Liver (tissue), 9 donors: Measurements from ENCODE around the gene TDRD9. TPM values are rescaled to one million over a fixed set of nuclear protein-coding genes. Genes with fewer than 3 reads are reported as not detected.

Experiments
- DNase-seq: peaks from one replicate; pipeline ENCODE4 v3.0.0-alpha.2; 2017; ENCODE audit warnings: low spot score
- H3K27ac ChIP-seq, 2 donors: one replicate each; pipeline ENCODE4 v1.7.0; 2013; ENCODE audit warnings: inconsistent platforms in 2 of 2, low read length in 2 of 2, control low read depth in 1 of 2, low read depth in 1 of 2, mild to moderate bottlenecking in 1 of 2
- H3K27me3 ChIP-seq, 4 donors: one replicate each; pipeline versions ENCODE4 v1.6.1 to v1.7.0; 2013; ENCODE audit warnings: low read length in 3 of 4, inconsistent platforms in 1 of 4, mild to moderate bottlenecking in 1 of 4, moderate library complexity in 1 of 4; ENCODE audit not compliant: control insufficient read depth in 4 of 4, insufficient read depth in 4 of 4
- H3K36me3 ChIP-seq, 4 donors: one replicate each; pipeline versions ENCODE4 v1.6.1 to v1.7.0; 2013; ENCODE audit warnings: low read length in 3 of 4, mild to moderate bottlenecking in 3 of 4, low read depth in 1 of 4, moderate library complexity in 1 of 4; ENCODE audit not compliant: control insufficient read depth in 4 of 4, insufficient read depth in 3 of 4
- H3K4me1 ChIP-seq, 4 donors: one replicate each; pipeline versions ENCODE4 v1.6.1 to v1.7.0; 2013; ENCODE audit warnings: low read length in 3 of 4, mild to moderate bottlenecking in 3 of 4, moderate library complexity in 1 of 4; ENCODE audit not compliant: control insufficient read depth in 4 of 4, insufficient read depth in 4 of 4
- H3K4me3 ChIP-seq, 3 donors: one replicate each; pipeline versions ENCODE4 v1.6.1 to v1.7.0; 2013; ENCODE audit warnings: low read length in 3 of 3, control low read depth in 1 of 3, low read depth in 1 of 3, mild to moderate bottlenecking in 1 of 3
- H3K9ac ChIP-seq, 2 donors: one replicate each; pipeline ENCODE4 v1.7.0; 2013; ENCODE audit warnings: low read length in 2 of 2, mild to moderate bottlenecking in 2 of 2, moderate library complexity in 2 of 2, control low read depth in 1 of 2, low read depth in 1 of 2
- H3K9me3 ChIP-seq, 4 donors: one replicate each; pipeline versions ENCODE4 v1.6.1 to v1.7.0; 2013; ENCODE audit warnings: low read length in 3 of 4; ENCODE audit not compliant: control insufficient read depth in 4 of 4
- ATF3 ChIP-seq: IDR thresholded peaks from 2 replicates; pipeline ENCODE4 v1.6.1; 2016; ENCODE audit warnings: antibody characterized with exemption
- CTCF ChIP-seq: fragments of 150-350 bp; IDR thresholded peaks from 2 replicates; pipeline ENCODE4 v1.5.1; 2017; ENCODE audit warnings: improper control_type of control experiment, low read depth, low read length; ENCODE audit not compliant: missing input control
- FOXA1 ChIP-seq: IDR thresholded peaks from 2 replicates; pipeline ENCODE4 v1.6.1; 2016; ENCODE audit warnings: antibody characterized with exemption
- FOXA2 ChIP-seq: IDR thresholded peaks from 2 replicates; pipeline ENCODE4 v1.6.1; 2016; ENCODE audit warnings: antibody characterized with exemption
- GABPA ChIP-seq, 2 donors: IDR thresholded peaks in 1 of 2; conservative IDR thresholded peaks in 1 of 2; 2 replicates each; pipeline ENCODE4 v1.6.1; 2016; ENCODE audit warnings: antibody characterized with exemption in 2 of 2, mild to moderate bottlenecking in 1 of 2, moderate library complexity in 1 of 2
- HNF4A ChIP-seq, 2 donors: conservative IDR thresholded peaks; 2 replicates each; pipeline ENCODE4 v1.6.1; 2016; ENCODE audit warnings: antibody characterized with exemption in 2 of 2, mild to moderate bottlenecking in 2 of 2
- JUND ChIP-seq, 2 donors: IDR thresholded peaks; 2 replicates each; pipeline ENCODE4 v1.6.1; 2016; ENCODE audit warnings: antibody characterized with exemption in 2 of 2
- MAX ChIP-seq: IDR thresholded peaks from 2 replicates; pipeline ENCODE4 v1.6.1; 2016; ENCODE audit warnings: antibody characterized with exemption
- NR2F2 ChIP-seq: IDR thresholded peaks from 2 replicates; pipeline ENCODE4 v1.6.1; 2016; ENCODE audit warnings: antibody characterized with exemption
- RAD21 ChIP-seq, 2 donors: IDR thresholded peaks; 2 replicates each; pipeline ENCODE4 v1.6.1; 2016; ENCODE audit warnings: antibody characterized with exemption in 2 of 2, mild to moderate bottlenecking in 2 of 2
- RXRA ChIP-seq, 2 donors: IDR thresholded peaks; 2 replicates each; pipeline ENCODE4 v1.6.1; 2017 to 2018; ENCODE audit warnings: antibody characterized with exemption in 2 of 2, mild to moderate bottlenecking in 1 of 2
- SP1 ChIP-seq: IDR thresholded peaks from 2 replicates; pipeline ENCODE4 v1.6.1; 2018; ENCODE audit warnings: antibody characterized with exemption, mild to moderate bottlenecking
- TAF1 ChIP-seq: conservative IDR thresholded peaks from 2 replicates; pipeline ENCODE4 v1.6.1; 2016; ENCODE audit warnings: antibody characterized with exemption, mild to moderate bottlenecking
- YY1 ChIP-seq: IDR thresholded peaks from 2 replicates; pipeline ENCODE4 v1.6.1; 2016; ENCODE audit warnings: antibody characterized with exemption, mild to moderate bottlenecking
- WGBS: extraction: QIAGEN DNeasy Blood & Tissue Kit; methylation state at CpG from one replicate; pipeline ENCODE4 v1.1.7; 2013; 5-methylcytosine and 5-hydroxymethylcytosine counted together
- polyA plus RNA-seq, 2 donors: library from polyadenylated mRNA; stranded (reverse) in 1 of 2; unstranded in 1 of 2; fragments of 200-250 nt in 1 of 2; fragments of >200 nt in 1 of 2; fragmentation: Nextera tagmentation in 1 of 2; extraction: Ambion mirVana in 1 of 2; gene quantifications; one replicate each; pipeline versions ENCODE4 v1.2.1 to v1.2.3, GENCODE V29; 2013 to 2015
- total RNA-seq, 2 donors: library from RNA; depleted of rRNA; stranded (reverse); fragments of >200 nt; gene quantifications; one replicate each; pipeline ENCODE4 v1.2.3, GENCODE V29; 2014
- TF ChIP-seq, protein P1 (sequence below): IDR thresholded peaks from 2 replicates; pipeline ENCODE4 v1.6.1; 2016; ENCODE audit warnings: antibody characterized with exemption
- TF ChIP-seq, protein P2 (sequence below): IDR thresholded peaks from 2 replicates; pipeline ENCODE4 v1.6.1; 2016; ENCODE audit warnings: antibody characterized with exemption, mild to moderate bottlenecking
- donor health status: healthy.
- donor health status: healthy.
- donor health status: healthy.
- donor health status: healthy.
- donor health status: healthy.

TDRD9 gene
- total and polyA plus RNA-seq, 4 donors = 0.12 to 1.0 (median 0.46) TPM

DNA sequence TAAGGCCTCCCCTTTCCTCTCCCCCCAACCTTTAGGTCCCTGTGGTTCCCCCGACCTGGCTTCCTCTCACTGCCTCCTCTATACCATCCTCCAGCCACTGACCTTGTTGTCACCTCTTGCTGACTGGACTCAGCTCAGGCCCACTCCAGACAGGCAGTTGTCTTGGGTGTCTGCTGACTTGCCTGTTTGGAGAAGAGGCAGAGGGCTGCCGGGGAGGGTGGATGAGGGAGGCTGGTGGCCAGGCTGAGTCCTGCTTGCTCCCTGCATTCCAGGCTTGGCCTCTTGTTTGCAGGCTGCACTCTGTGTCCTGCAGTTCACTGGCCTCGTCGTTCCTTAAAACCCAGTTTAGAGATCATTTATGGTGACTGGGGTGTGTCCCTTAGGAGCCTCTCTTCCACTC lies 45.1 kb downstream of the TDRD9 start (continued):
- TF ChIP-seq CTCF (no peak), GABPA (IDR thresholded peaks at IDR 0.05 in 1 of 2, conservative IDR thresholded peaks at IDR 0.05 in 1 of 2) (no peak), TAF1 (no peak)
- TF ChIP-seq, protein P1, sequence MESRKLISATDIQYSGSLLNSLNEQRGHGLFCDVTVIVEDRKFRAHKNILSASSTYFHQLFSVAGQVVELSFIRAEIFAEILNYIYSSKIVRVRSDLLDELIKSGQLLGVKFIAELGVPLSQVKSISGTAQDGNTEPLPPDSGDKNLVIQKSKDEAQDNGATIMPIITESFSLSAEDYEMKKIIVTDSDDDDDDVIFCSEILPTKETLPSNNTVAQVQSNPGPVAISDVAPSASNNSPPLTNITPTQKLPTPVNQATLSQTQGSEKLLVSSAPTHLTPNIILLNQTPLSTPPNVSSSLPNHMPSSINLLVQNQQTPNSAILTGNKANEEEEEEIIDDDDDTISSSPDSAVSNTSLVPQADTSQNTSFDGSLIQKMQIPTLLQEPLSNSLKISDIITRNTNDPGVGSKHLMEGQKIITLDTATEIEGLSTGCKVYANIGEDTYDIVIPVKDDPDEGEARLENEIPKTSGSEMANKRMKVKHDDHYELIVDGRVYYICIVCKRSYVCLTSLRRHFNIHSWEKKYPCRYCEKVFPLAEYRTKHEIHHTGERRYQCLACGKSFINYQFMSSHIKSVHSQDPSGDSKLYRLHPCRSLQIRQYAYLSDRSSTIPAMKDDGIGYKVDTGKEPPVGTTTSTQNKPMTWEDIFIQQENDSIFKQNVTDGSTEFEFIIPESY = no peak

DNA sequence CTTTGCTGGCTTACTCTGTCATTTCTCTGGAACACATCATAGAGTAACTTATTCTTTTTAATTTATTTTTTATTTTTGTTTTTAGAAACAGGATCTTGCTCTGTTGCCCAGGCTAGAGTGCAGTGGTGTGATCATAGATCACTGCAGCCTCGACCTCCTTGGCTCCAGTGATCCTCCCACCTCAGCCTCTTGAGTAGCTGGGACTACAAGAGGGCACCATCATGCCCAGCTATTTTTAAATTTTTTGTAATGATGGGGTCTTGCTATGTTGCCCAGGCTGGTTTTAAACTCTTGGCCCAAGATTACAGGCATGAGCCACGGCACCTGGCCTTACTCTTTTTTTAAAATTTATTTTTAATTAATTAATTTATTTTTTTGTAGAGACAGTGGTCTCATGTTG lies 46.3 kb downstream of the TDRD9 start:
- Histone ChIP-seq H3K9ac (no peak overlapping the region), H3K27ac (no peak overlapping the region), H3K9me3 (no peaks in the 10 kb centered on the region), H3K4me1 (no peaks in the 10 kb centered on the region), H3K27me3 (no peaks in the 10 kb centered on the region), H3K36me3 (no peaks in the 10 kb centered on the region), H3K4me3 (no peak overlapping the region)
- WGBS = 74% methylated on average over 2 of the region's 2 CpGs
- DNase-seq = no peak
- TF ChIP-seq FOXA2 (no peak), FOXA1 (no peak), MAX (no peak), HNF4A (conservative IDR thresholded peaks at IDR 0.05) (no peak), SP1 (no peak), RXRA (IDR thresholded peaks at IDR 0.05) (no peak), YY1 (no peak), RAD21 (IDR thresholded peaks at IDR 0.05) (no peak), ATF3 (no peak), GABPA (IDR thresholded peaks at IDR 0.05 in 1 of 2, conservative IDR thresholded peaks at IDR 0.05 in 1 of 2) (no peak), NR2F2 (no peak), CTCF (no peak), JUND (IDR thresholded peaks at IDR 0.05) (no peak), TAF1 (no peak)
- TF ChIP-seq, protein P1 = no peak
- TF ChIP-seq, protein P2, sequence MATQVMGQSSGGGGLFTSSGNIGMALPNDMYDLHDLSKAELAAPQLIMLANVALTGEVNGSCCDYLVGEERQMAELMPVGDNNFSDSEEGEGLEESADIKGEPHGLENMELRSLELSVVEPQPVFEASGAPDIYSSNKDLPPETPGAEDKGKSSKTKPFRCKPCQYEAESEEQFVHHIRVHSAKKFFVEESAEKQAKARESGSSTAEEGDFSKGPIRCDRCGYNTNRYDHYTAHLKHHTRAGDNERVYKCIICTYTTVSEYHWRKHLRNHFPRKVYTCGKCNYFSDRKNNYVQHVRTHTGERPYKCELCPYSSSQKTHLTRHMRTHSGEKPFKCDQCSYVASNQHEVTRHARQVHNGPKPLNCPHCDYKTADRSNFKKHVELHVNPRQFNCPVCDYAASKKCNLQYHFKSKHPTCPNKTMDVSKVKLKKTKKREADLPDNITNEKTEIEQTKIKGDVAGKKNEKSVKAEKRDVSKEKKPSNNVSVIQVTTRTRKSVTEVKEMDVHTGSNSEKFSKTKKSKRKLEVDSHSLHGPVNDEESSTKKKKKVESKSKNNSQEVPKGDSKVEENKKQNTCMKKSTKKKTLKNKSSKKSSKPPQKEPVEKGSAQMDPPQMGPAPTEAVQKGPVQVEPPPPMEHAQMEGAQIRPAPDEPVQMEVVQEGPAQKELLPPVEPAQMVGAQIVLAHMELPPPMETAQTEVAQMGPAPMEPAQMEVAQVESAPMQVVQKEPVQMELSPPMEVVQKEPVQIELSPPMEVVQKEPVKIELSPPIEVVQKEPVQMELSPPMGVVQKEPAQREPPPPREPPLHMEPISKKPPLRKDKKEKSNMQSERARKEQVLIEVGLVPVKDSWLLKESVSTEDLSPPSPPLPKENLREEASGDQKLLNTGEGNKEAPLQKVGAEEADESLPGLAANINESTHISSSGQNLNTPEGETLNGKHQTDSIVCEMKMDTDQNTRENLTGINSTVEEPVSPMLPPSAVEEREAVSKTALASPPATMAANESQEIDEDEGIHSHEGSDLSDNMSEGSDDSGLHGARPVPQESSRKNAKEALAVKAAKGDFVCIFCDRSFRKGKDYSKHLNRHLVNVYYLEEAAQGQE = no peak
